Ureter (tissue), 1 donor: Measurements from ENCODE around the gene SLC47A2. TPM values are rescaled to one million over a fixed set of nuclear protein-coding genes. Genes with fewer than 3 reads are reported as not detected.

Source experiments
- DNase-seq: peaks from one replicate; pipeline ENCODE4 v3.0.0-alpha.2; 2020; ENCODE audit warnings: low spot score
- total RNA-seq: library from RNA; stranded (reverse); gene quantifications from one replicate; pipeline ENCODE4 v1.2.4, GENCODE V29; 2023
- donor health status: DM: yes; HTN: yes; CAD: no.

The SLC47A2 gene
- total RNA-seq, 1 donor from 2014 or later, result not detected

DNA sequence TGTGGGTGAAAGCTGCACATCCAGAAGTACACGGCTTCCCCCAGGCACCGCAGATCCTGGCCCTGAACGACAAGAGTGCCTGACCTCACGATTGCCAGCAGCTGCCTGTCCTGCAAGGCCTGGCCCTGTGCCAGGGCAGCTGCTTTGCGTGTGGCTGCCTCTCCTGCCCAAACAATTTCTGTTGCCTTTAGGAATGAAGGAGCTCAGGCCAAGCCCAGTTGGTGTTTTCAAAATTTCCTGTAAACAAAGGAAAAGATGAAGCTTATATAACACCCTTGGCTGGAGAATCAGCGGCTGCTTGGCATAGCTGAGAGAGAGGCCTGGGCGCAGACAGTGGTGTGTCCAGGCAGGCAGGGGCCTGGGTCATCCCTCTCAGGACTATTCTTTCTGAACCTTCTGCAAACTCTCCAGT lies 11.7 kb upstream of the SLC47A2 start:
- DNase-seq, result peak; percentile 86

DNA sequence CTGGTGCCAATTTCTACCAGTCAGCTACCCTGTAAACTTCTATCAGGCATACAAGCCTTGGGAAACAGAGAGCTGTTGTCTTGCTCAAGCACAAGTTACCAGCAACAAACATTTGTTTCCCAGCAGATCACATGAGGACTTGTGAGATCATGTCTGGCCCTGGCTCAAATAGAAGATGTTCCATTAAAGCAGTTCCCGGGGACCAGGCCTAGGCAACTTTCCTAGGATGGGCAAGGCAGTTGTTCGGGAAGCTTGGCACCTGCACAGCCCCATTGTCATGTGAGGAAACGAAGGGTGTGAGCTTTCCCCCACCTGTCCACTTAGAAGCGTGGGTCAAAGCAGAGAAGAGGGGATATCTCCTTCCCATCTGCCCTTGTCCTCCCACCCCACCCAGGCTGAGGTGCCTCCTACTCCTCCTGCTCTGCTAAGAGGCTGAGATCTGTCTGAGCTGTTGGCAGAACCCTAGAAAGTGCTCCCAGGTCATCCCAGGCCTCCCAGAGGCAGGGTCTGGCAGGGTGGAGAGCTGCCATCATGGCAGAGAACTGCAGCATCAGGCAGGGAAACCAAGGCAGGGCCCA lies 11.2 kb upstream of the SLC47A2 start:
- DNase-seq, result peak; percentile 73

DNA sequence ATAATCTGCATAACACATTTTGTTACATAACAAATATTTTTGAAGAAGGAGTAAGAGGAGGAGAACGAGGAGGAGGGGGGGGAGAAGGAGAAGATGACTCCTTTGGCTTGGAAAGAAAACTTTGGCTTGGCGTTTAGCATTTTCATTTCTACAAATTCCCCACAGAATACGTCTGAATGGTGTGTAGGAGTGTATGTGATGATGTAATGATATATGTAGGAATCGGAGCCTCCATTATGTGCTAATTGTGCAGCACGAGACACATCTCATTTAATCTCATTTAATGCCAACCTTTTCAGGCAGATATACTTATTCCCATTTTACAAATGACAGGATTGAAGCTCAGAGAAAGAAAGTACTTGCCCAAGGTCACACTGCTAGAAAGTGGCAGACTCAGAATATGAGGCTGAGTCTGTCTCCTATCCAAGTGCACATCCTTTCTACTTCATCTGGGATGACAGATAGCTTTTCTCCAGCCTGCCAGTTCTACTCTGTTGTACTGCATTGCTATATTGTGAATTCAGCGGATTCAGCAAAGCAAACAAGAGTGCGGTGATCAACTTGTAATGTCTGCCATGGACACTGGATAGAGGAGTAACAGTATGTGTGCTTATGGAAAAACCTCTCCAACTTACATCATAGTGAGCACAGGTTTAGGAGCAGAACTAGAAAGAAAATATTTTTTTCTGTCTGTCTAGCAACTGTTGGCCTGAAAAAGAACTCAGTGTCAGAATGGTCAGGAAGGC lies 10.4 kb upstream of the SLC47A2 start:
- DNase-seq, result no peak

DNA sequence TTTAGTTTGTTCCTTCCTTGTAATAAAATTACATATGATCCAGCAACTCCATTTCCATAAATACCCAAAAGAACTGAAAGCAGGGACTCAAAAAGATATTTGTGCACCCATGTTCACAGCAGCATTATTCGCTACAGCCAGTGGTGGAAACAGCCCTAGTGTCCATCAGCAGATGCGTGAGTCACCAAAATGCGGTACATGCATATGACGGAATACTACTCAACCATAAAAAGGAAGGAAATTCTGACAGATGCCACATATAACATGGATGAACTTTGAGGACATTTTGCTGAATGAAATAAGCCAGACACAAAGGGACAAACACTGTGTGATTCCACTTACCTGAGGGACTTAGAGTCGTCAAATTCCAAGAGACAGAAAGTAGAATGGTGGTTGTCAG lies 9.1 kb upstream of the SLC47A2 start:
- no peak for DNase-seq

DNA sequence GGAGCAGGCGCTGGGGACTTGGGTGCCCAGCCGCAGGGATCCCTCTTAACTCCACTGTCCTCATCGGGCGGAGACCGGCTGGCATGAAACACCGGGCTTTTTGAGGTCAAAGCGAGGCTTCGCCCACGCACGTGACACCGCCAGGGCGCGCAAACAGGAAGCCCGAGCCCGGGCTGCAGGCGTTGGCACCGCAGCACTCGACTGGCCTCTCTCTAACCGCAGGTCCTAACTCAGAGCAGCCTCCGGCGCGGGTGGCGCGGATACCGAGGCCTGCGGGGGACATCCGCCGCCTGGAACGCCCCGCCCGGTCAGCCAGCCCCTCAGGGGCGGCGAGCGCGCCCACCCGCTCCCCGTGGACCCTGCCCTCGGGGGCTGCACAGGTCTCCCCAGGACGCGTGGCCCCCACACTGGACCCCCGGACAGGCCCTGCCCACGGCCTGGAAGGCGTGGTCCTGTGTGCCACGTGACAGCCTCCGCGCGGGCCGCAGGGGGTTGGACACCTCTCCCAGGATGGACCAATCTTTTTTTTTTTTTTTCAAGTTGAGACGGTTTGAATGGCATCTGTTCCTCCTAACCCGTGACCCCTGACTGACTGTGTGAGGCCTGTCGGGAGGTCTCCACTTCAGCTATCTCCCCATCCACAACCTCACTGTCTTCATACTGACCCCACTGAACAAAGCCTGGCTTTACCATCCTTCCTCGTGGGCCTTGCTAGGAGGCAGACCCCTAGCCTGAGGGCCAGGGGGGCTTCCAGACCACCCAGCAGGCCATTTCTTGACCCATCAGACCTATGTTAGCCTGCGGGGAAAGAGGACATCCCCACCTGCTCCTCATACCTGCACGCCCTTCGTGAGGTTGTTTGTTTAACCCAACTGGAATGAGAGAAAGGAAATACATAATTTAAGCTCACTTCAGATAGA lies 8.4 kb upstream of the SLC47A2 start:
- DNase-seq, result peak; percentile 72

DNA sequence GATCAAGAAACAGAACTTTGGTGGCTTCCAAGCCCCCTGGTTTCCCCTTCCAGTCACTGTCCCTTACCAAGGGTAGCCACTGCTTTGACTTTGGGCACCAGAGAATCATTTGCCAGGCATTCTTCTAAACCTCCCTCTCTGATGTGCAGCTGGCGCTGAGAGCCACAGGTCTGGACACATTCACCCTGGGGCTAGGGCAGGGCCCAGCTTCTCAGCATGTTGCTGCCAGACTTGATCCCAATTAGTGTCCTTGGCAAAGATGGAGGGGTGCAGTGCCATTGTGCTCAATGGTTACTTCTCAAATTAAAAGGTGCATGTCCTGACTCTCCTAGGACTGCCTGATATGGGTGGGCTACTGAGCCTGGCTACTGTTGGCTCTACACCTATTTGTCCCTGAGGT lies 7.6 kb upstream of the SLC47A2 start:
- DNase-seq, result no peak

DNA sequence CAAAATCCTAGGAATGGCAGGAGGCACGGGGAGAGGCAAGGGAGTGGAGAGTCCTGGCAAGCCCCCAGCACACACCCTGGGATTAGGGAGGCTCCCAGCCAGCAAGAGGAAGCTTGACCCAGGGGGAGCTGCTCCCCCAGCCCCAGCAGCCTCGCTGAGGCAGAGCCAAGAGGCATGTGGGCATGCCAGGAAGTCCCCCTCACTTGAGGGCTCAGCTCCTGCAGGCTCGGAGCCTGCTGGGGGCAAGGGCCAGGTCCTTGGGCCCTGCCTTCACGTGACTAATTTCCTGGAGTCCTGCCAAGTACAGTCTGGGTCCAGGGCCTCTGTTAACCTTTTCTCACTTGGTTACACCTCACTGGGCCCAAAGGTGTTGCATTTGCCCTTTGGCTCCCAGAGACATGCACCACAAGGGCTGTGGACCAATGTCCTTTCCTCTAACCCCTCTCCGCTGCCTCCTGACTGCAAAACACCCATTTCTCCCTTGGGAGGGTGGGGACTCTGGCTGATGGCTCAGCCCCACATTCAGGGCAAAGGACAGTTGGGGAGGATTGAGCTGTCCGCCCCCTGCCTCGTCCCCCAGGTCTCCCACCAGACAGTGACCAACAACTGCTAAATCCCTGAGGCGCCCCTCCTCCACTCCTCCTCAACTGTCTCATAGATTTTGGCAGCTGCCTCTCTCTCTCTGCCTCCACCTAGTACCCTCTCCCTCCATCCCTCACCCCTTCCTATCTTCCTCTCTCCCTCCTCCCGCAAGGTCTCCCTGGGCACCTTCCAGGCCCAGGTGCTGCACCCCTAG lies 4.4 kb upstream of the SLC47A2 start:
- no peak for DNase-seq

DNA sequence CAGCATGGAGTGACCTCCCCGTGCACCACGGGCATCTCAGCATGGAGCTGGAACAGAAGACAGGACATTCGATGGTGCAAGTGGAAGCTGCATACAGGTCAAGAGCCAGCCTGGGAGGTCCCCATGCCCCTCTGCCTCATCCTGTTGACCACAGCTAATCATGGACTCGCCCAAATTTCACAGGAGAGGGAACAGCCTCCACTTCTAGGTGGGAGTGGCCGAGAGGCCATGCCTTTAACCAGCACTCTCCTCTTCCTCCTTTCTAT lies 3.8 kb upstream of the SLC47A2 start:
- DNase-seq, result no peak

DNA sequence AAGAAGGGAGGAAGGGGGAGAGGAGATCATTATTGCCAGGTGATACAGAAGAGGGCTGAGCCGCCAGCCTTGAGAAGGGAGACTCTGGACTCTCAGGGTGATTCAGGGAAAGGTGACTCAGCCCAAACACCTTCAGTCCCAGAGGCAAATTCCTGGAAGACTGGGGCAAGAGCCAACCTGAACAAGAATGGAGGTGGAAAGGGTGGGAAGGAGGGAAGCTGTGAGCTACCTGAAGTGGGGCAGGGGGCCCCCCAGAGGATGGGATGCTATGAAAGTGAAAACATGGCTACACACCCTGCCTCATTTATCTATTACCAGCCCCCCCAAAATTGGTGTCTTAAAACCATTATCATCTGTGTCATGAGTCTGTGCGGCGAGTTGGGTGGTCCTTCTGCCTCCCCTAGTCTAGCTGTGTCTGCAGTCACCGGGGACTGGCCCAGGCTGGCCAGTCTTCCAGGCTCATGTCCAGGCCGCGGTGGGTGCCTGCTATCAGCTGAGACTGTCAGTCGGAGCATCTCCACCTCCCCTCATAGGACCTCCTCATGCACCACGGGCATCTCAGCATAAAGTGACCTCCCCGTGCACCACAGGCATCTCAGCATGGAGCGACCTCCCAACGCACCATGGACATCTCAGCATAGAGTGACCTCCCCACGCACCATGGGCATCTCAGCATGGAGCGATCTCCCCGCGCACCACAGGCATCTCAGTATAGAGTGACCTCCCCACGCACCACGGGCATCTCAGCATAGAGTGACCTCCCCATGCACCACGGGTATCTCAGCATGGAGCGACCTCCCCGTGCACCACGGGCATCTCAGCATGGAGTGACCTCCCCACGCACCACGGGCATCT lies 3.2 kb upstream of the SLC47A2 start:
- DNase-seq, result no peak

DNA sequence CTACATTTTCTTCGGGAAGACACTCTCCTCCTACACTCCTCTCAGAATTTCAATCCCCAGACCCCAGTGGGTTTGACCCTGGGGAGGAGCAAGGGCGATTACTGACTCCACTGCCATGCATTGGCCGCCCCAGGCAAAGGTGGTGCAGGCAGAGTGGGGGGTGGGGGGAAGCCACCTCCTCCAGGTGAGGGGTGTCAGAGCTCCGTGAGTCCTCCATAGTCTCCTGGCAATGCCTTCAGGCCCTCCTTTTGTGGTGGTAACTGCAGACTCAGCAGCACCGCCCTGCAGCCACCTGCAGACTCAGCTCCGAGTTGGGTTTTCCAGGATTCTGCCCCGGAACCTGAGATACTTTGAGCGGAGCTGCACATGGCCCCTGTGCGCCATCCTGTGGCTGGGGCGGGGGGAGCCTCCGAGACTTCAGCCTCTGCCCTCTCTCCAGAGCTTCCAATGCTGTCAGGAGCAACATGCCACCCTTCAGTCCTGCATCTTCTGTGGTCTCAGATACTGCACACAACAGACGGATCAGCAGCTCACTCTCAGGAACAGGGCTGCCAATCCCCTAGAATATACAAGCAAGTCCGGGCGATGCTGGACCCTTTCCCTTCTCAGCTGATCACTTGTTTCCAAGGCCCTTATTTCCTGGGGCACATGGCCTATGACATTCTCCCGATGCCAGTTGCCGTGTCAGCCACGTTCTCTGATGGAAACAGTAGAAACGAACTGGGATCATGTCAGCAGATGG lies 2.4 kb upstream of the SLC47A2 start:
- no peak for DNase-seq

DNA sequence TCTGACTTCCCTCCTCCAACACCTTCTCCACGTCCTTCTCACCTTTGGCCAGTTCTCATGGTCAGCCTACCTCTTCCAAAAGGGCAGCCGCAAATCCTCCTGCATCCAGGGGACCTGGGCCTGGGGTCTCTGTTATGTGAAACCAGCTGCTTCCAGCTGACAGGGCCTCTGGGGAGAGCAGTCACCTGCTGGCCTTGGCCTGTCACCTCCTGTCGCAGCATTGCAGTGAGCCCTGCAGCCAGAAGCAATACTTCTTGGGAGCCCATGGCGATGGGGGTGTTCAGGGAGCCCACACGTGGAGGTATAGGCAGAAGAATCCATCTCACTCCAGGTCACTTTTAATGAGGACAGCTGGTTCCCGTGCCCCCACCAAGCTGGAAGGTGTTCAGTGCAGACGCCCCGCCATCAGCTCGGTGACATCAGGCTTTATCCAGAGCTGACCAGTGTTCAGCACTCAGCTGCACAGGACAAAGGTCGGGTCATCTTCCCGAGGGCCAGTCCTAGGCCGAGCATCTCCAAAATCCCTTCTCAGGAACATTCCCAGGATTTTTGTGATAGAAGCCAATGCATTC lies 1.7 kb upstream of the SLC47A2 start:
- DNase-seq, result no peak

DNA sequence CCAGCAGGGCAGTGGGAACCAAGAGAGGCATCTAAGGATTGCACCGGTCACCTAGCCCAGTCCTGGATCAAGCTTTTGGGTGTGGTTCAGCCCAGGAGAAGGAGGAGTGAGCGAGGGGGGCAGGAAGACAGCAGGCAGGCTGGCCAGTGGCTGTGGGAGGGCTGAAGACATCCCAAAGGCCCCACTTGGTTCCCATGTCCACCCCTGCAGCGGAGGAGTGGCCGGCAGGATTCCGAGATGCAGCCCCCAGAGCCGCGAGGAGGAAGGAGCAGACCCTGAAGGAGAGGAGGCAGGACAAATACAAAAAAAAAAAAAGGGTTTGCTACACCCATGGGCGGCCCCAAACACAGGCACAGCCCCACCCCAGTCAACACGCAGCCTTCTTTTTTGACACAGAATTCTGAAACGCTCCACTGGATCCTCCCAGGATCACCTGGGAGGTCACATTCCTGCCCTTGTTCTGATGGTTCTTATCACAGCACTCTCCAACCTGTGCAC lies 1.1 kb upstream of the SLC47A2 start:
- DNase-seq, result no peak

DNA sequence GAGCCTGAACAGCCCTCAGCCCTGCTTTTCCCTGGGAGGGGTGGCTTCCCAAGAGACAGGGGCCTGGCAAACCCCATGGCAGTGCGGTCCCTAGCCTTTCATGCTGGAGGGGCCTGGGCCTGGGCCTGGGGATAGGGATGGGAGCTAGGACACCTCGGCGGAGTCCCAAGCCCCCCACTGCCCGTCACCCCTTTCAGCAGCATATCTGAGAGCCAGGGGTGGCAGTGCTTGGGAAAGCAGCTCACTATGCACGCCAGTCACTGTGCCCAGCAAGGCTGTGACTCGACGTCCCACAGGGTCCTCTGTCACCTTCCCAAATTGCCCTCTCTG lies 612 bp upstream of the SLC47A2 start:
- DNase-seq, result no peak

DNA sequence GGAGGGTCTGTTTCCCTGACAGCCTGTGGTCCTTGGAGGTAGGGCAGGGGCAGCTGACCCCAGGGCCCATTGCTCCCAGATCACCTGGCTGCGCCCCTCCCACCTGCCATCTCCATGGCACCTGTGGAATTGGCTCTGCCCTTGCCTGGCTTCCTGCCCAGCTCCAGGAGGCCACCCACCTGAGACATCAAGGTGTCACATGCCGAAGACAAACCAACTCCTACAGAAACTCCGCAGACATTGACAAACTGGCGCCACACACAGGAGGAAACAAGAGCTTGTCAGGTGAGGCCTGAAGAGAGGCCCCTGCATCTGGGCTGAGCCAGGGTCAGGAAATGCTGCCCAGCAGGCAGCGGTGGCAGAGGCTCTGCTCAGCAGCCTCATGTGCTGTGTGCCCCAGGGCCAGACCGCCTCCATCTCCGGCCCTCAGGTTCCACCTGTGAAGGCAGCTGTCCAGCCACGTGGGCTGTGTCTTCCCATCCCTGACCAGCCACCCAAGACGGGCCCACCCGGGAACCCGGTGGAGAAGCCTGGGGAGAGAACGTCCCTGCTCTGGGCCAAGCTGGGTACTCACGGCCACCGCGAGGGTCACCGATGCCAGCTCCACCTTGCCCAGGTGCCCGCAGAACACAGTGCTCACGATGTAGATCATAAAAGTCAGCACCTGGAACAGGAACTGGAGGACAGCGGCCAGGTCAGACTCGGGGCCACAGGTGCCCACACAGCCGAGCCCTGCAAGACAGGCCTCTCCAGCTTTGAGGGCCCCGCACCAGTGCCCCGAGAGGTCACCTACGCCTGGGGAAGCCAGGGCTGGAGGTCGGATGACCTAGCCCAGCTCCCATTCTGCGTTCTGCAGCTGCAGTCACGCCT lies 1.6 kb downstream of the SLC47A2 start:
- no peak for DNase-seq

DNA sequence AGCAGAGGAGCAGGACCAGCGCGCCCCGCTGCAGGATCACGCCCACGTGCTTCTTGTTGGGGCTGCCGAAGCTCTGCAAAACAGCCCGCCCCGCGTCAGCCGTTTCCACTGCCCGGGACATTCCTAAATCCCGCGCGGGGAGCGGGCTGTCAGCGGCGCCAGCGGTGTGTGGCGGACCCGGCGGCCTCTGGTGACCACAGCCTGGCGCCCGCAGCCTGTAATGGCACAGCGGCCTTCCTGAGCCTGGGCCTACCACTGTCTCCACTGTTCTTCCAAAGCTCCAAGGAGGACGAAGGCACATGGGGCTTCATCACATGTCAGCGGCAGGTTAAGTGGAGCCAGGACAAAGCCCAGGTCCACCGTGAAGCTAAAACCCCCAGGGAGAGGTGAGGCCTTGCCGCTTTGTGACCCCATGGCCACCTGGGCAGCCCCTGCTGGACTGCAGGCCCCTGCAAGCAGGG lies 2.5 kb downstream of the SLC47A2 start:
- no peak for DNase-seq

DNA sequence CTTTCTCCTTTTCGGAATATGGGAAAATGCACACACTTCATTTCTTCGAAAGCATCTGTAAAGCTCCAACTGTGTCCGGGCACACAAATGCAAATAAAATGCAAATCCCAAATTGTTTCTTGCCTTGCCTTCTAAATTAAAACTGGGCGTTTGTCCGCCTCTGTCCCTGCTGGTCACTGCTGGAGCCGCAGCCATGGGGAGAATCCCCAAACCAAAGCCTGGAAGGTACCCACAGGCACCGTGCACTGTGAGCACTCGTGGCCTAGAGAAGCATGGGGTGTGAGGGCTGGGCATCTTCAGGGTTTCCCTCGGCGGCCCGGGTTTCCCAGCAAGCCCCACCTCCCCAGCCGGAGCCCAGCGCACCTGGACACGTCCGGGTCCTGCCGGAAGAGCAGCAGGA lies 2.9 kb downstream of the SLC47A2 start:
- no peak for DNase-seq

DNA sequence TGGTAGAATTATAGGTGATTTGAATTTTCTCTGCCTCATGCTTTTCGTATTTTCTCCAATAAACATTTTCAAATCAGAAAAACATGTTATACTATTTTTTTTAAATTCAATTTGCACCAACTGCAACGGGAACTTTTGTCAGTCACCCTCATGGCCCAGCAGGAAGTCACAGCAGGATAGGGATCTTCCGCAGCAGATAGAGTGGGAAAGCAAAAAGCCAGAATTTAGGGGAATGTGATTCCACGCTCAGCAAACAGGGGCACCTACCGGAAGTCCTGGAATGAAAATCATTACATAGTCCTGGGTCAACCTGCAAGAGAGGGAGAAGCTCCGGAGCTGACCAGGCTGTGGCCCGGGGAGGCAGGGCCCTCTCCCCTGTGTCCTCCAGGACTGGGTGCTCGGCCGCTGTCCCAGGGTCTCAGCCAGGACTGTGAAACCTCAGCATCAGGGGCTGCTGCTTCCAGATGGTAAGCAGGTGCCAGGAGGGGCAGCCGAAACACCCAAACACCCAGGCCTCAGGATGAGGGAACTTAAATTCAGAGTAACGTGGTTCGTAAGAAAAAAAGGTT lies 3.9 kb downstream of the SLC47A2 start:
- DNase-seq, result no peak

DNA sequence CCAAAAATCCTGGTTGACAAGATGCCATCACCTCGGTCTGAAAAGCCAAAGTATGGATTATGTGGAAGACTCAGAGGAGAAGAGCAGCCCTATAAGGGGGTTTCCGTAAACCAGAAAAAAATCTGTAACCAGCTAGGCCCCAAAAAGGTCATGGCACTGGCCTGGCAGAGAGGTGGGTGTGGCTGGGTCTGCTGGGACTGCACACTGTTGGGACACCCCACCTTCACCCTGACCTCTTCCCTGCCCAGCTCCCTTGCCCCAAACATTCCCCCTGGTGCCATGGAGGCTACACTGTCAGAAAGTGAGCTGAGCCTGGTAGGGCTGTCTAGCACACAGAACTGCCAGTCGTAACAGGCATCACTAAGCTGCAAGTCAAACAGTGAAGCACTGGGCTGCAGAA lies 6.5 kb downstream of the SLC47A2 start:
- peak; percentile 20 for DNase-seq
